ENCODE measurements around the gene SGF29. TPM values are rescaled to one million over a fixed set of nuclear protein-coding genes. Genes with fewer than 3 reads are reported as not detected.

SGF29 gene
- total and polyA plus RNA-seq, 9 of the 15 experiments (the other 6 are each of a cell fraction or from before 2014, with no cell fraction given), result 2.6 to 36.1 (median 21.2) TPM

DNA sequence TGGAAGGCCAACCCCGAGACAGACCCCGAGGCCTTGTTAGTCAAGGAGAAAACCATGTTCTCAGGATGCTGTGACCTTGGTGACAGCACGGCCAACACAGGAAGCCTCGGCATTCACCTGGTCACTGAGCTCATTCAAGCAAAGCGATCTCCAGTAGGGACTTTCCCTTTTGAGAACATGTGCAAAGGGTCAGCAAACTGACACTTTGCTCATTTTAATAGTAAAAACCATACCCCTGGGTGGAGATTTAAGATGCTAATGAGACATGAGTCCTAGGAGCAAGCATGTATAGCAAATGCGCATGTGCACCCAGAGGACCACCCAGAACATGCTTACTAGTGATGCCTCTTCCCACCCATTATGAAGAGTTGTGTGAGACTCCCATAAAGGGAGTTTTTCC is 48.8 kb downstream of the SGF29 start (continued):
- TF ChIP-seq, protein P1, sequence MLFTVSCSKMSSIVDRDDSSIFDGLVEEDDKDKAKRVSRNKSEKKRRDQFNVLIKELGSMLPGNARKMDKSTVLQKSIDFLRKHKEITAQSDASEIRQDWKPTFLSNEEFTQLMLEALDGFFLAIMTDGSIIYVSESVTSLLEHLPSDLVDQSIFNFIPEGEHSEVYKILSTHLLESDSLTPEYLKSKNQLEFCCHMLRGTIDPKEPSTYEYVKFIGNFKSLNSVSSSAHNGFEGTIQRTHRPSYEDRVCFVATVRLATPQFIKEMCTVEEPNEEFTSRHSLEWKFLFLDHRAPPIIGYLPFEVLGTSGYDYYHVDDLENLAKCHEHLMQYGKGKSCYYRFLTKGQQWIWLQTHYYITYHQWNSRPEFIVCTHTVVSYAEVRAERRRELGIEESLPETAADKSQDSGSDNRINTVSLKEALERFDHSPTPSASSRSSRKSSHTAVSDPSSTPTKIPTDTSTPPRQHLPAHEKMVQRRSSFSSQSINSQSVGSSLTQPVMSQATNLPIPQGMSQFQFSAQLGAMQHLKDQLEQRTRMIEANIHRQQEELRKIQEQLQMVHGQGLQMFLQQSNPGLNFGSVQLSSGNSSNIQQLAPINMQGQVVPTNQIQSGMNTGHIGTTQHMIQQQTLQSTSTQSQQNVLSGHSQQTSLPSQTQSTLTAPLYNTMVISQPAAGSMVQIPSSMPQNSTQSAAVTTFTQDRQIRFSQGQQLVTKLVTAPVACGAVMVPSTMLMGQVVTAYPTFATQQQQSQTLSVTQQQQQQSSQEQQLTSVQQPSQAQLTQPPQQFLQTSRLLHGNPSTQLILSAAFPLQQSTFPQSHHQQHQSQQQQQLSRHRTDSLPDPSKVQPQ (CRISPR knock-in tag; IDR thresholded peaks at IDR 0.05; ENCODE audit: borderline replicate concordance), result no peak
- TF ChIP-seq ZNF507 (tag; conservative IDR thresholded peaks at IDR 0.05) (no peak), SAFB2 (IDR thresholded peaks at IDR 0.05; ENCODE audit: borderline replicate concordance, low read depth, low read length, severe bottlenecking) (no peak), NFIX (CRISPR knock-in tag; IDR thresholded peaks at IDR 0.05; ENCODE audit: low read depth) (no peak), ZNF76 (CRISPR knock-in tag; IDR thresholded peaks at IDR 0.05; ENCODE audit: borderline replicate concordance) (no peak)

DNA sequence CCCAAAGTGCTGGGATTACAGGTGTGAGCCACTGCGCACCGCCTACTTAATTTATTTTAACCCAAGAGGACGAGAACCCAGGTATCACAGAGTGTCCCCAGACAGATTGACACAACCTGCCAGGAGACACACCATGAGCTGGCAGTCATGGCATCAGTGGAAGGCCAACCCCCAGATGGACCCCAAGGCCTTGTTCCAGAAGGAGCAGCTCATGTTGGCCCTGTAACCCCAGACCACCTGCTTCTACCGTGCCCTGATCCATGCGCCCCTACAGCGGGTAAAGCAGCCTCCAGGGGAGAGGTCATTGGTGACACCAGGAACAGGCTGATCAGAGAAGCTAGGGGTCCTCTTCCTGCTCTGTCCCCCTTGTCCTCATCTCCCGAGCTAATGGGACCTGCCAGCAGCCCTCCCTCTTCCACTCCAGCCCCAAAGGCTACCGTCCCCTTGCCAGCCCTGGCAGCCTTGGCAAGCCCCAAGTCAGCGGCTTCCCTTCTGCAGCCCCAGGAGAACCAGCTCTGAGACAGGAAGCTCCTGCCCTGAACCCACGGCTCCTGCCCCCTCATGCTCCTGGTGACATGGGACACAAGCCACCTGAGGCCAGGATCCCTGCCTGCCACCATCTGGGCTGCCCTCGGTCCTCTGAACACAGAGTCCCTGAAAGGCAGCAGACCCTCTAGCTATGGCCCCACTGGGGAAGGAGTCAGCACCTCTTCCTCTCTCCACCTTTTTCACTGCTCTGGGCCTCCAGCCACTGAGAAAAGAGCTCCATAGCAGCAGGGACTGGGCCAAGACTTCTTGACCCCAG is 49.9 kb downstream of the SGF29 start:
- Histone ChIP-seq H4K20me1 (replicated peaks; ENCODE audit: control insufficient read depth, insufficient read depth, low read length) (no peaks in the 10 kb centered on the region), H3K9ac (ENCODE audit: insufficient read depth in 1 of 2, low read depth in 2 of 2, low read length in 2 of 2) (peak overlapping the region in 1 of 2 experiments; percentile 52; a peak in 2 of 4 replicates), H3K79me2 (ENCODE audit: control insufficient read depth, insufficient read depth, low read length) (no peaks in the 10 kb centered on the region), H3K4me3 (no peak overlapping the region), H3K9me3 (replicated peaks; ENCODE audit: control insufficient read depth, insufficient read depth, low read depth, low read length) (no peaks in the 10 kb centered on the region), H3K4me1 (replicated peaks in 1 of 2; ENCODE audit: control insufficient read depth in 2 of 2, insufficient read depth in 2 of 2, low read length in 2 of 2) (no peaks in the 10 kb centered on the region; a peak in 2 of 5 replicates), H3K27me3 (ENCODE audit: control insufficient read depth in 2 of 2, insufficient read depth in 2 of 2, low read length in 2 of 2) (no peaks in the 10 kb centered on the region), H3K36me3 (ENCODE audit: control insufficient read depth, insufficient read depth, low read length) (no peaks in the 10 kb centered on the region), H3K9me1 (ENCODE audit: control insufficient read depth, insufficient read depth, low read length) (no peaks in the 10 kb centered on the region), H3K4me2 (ENCODE audit: insufficient read depth, low read length) (no peak overlapping the region), H2AFZ (ENCODE audit: low read depth, low read length) (no peak overlapping the region), H3K27ac (ENCODE audit: extremely low read depth, low read depth, low read length) (no peak overlapping the region)
- ChIA-PET CTCF (ENCODE audit: low intra/inter-chr PET ratio) (no interaction called here), POLR2A (interaction anchor here (0.7 to 1.8 kb wide), 5 partner anchors 9 to 105 kb away, joined by 3 to 6 read pairs (median 3); no protein-coding TSS in a partner anchor)
- DNase-seq (ENCODE audit: extremely low read depth in 1 of 4, low spot score in 3 of 4) (no peak), FAIRE-seq (no peak), ATAC-seq (no peak; the same call in 2 of the 3 replicates)
- in situ Hi-C loops (cut with MboI), result loop anchor here (25.0 kb wide), 4 partner anchors 109 to 1609 kb away; partner anchors contain the start of genes EIF3C and EIF3CL
- intact Hi-C loops (cut with micrococcal nuclease), result no loop called here
- WGBS (ENCODE audit: insufficient coverage, low coverage, missing lambda C conversion rate), result 28% methylated on average over 10 of the region's 11 CpGs
- BruUV-seq (replicated peaks), result no TSS peak
- TF ChIP-seq NFXL1 (CRISPR knock-in tag; IDR thresholded peaks at IDR 0.05) (no peak), PRPF4 (IDR thresholded peaks at IDR 0.05; ENCODE audit: insufficient read depth, low read depth, low read length, poor library complexity, severe bottlenecking) (no peak), SIX5 (IDR thresholded peaks at IDR 0.05; ENCODE audit: borderline replicate concordance in 1 of 2, insufficient read depth in 1 of 2, low read depth in 1 of 2, low read length in 2 of 2) (no peak), HNRNPLL (IDR thresholded peaks at IDR 0.05; ENCODE audit: low read depth, low read length, poor library complexity, severe bottlenecking) (no peak), SRSF1 (IDR thresholded peaks at IDR 0.05; ENCODE audit: low read depth, low read length) (no peak), ZNF586 (CRISPR knock-in tag; conservative IDR thresholded peaks at IDR 0.05) (no peak), DIDO1 (tag; IDR thresholded peaks at IDR 0.05; ENCODE audit: low read depth) (no peak), PHTF2 (CRISPR knock-in tag; IDR thresholded peaks at IDR 0.05) (no peak)
